NCI-H2196 (cell line): ENCODE results near the gene ZPR1.
A peak's percentile ranks its signal among the peaks of the same experiment; 100 is the strongest.

Experiments used
- DNase-seq: peaks from one replicate; lab custom pipeline; 2025; ENCODE audit not compliant: unreplicated experiment; lab: John Stamatoyannopoulos, UW

Gene ZPR1

DNA sequence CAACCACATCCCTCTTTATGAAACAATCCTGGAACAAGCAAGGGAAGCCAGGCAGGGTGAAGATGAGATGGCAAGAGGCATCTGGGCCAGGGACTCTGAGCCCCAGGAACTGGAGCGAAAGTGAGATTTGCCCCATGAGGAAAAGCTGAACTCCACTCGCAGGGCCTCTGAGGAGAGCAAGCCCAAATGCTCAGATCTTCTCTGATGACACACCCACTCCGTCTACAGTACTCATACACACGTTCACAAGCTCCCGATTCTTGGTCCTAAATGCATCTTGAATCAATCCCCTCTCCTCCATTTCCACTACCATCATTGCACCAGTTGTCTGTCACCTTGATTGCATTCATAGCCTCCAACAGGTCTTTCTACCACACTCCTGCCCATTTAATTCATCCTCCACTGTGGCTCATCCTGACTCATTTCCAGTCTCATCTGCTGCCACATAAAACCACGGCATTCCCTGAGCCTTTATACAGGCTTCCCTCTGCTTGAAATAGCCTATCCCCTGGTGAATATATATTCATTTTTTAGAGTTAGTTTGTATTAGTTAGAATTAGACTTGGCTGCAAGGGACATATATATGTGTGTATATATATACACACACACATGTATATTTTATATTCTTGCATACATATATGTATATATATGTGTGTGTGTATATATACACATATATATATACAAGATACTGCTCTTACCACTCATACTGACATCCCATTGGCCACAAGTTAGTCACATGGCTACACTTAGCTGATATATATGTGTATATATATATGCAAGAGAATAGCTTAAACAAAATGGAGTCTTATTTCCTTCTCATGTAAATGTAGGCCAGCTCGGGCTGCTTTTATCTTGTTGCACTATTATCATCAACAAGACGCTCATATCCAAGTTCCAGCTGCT is 5.3 kb upstream of the ZPR1 start:
- no peak for DNase-seq

DNA sequence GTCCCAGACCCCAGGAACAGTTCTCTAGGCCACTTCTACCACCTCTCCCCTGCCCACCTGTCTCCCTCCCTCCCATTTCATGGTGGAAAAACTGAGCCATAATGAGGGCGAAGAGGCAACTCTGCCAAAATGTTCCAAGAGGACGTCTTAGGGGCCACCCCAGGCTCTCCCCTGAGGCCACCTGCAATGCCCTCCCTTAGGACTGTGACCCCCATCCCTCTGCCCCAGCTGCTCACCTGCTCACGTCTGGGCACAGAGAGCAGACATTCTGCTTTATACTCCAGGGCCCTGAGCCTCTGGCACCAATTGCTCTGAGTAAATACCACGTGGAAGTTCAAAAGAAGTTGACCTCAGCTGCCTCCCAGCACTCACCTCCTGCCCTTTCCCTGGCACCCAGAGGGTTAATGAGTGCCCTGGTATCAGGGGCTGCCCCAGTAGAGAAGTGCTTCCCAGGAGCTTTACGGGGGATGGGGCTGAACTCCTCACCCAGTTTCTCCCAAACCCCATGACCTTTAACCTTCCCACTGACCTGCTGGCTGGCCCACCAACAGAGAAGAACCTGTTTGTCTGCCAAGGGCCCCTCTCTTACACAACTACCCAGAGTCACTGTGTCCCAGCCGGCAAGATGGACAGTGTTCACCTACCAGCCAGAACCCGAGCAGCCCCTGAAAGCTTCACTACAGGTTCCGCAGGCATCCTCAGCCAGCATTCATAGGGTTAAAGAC is 4.5 kb upstream of the ZPR1 start:
- no peak for DNase-seq

DNA sequence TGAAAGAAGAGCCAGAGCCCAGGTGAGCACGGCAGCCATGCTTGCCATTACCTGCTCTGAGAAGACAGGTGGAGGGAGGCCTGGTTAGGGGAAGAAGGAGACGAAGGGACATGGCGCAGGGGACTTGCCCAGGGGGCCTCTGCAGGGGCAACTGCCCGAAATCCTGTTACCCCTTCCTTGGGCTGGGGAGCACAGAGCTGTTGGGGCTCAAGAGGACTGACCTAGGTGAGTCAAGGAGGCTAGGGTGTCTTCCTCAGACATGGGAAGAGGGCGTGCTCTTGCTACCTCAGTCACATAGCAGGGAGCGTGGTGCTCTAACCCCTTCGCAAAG is 4.0 kb upstream of the ZPR1 start, which contains the start of gene APOA5:
APOA5 (minus strand) TSS at position 67 of the 331 bp plus-strand sequence; CDS start at position 48, 19 bp downstream.
- DNase-seq = no peak

DNA sequence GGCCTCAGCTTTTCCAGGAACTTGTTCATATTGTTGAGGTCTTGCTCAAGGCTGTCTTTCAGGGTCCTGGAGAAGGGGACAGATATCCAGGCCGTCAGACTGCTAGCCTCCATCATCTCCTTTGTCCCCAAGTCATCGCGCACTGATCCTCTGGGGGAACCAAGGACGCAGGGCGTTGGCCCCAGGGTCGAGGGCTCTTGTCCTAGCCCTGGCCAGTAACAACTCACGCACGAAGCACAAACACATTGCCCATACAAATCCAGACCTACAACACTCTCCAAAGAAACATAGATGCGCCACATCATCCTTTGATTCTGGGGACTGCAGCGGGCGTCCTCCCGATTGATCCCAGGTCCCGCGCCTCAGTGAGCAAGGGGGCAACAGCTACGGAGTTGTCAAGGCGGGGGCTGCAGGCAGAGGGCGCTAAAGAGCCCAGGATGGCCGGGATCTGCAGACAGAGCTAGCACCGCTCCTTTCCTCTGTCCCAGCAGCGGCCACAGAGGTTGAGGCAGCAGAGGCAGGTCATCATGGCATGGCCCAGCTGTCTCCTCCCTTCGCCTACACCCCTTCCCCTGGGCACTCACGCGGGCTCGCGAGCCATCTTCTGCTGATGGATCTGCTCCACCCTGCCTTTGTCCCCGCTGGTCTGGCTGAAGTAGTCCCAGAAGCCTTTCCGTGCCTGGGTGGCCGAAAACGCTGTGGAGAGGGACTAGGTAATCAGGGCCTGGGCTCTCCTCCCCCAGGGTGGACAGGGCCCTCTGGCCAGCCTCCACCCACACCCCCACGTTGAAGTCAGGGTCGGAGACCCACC is 3.4 kb upstream of the ZPR1 start:
- DNase-seq = peak; percentile 61

DNA sequence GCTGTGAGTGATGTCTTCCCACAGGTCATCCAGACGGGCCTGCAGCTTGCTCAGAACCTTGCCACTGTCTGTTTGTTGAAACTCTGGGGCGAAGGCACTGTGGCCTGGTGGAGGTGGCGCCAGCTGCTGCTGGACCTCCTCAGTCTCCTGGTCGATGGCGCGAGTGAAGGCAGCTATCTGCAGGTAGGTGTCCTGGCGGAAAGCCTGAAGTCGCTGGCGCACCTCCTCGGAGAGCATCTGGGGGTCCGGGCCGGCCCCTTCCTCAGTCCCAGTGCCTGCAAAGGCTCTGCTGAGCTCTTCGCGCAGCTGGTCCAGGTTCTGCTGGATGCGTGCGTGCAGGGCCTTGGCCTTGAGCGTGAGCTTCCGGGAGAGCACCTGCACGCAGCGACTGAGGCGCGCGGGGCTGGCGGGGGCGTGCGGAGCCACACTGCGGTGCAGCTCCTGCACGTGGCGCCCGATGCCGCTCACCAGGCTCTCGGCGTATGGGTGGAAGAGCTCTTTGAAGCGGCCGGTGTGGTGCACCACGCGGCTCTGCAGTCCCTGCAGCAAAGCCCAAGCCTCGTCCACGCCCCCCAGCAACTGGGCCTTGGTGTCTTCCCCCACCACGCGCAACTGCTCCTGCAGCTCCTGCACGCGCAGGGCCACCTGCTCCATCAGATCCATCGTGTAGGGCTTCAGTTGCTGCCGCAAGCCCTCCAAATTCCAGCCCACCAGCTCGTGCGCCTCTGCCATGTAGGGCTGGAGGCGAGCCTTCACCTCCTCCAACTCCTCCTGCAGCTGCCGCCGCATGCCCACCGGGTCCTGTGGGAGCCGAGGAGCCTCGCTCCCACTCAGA is 2.6 kb upstream of the ZPR1 start:
- no peak for DNase-seq

DNA sequence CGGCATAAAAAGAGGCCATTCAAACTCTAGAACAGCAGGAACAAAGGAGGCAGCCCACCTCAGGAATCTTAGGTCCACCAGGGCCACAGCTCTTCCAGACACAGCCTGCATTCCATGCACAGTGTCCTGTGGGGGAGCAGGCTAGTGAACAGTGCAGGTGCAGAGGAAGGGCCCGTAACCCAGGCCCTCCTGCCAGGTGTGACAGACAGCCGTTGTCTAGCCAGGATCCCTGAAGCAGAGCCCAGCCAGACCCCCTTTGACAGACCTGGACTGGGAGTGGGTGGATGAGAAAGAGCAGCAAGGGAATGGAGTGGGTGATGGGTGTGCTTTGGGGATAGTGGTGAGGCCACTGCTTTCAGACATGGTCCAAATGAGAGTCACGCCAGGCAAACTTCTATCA is 1.2 kb upstream of the ZPR1 start:
- DNase-seq = no peak

DNA sequence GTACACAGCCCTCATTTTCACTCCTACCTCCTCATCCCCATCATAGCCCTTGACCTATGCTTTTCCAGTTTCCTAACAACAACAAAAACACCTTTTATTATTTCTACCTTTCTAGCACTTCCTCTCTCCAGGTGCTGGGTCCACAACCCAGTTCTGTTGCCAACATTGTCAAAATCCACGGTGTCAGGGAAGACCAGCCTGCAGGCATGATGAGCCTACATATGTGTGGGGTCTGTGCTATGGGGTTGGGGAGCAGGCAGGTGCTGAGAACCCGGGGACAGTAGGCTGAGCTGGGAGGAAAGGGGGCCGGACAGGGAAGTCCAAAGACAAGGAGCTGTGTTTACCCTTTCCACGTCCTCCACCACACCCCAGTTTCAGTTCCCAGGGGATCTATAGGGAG is 711 bp upstream of the ZPR1 start:
- no peak for DNase-seq

DNA sequence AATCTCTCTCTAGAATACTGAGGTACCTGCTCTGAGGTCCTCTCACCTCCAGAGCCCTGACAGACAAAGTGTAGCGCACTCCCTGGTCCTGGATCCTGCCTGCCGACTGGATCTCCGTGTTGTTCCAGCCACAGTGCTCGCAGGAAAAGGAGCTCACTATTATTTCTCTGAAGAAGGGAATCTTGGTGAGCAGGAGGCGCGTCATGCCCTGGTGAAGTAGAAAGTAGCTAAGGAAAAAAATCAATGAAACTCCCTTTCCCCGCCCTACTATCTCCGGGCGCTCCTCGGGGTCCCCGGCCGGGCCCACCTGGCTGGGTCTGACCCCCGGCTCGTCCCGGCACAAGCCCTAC is 412 bp downstream of the ZPR1 start:
- no peak for DNase-seq

DNA sequence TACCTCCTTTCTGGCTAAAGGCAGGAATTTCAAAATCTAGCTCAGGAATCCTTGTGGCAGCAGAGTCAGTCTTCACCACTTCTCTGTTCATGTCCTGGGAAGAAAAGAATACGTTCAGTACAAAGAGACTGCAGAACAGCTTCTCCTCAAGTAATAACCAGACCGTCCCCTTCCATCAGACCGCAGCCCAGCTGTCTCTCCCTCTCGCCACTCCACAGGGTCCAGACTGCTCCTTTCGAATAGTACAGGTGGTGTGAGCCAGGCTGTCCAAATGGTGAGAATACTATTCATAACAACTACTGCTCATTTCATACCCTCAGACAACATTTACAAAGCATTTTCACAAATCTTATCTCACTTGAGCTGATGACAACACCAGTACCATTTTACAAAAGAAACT is 857 bp downstream of the ZPR1 start:
- no peak for DNase-seq

DNA sequence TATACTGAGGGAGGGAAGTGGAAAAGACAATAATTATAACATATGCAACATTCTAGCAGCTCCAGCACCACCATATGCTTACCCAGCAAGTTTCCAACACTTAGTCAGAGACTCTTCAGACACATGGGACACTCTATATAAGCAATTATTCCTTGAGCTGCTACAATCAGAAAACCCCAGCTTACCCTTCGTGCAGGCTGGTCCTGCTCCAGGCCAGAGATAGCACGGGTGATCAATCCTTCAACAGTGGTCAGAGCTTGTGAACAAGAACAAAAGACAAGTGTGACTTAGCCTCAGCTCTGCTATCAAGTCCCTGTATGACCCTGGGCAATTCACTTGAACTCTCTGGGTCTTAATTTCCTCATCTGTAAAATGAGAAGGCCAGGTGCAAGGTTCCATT is 1.5 kb downstream of the ZPR1 start:
- DNase-seq = no peak

DNA sequence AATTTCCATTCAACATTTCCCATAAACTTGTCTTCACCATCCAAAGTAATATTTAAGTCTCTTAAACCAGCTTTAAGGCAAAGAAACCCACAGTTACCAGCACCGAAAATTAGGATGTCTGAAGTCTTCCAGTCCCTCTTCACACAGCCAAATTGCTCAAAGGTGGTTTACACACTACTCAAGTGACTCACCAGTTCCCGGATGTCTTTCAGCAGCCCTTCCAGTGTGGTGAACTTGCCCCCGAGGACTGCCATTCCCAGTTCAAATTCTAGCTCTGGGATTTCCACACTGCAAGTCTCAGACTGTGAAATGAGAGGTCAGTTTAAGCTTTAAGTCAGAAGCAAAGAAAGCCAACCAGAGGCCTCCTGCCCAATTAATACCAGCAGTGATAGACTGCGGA is 5.1 kb downstream of the ZPR1 start:
- DNase-seq = no peak

DNA sequence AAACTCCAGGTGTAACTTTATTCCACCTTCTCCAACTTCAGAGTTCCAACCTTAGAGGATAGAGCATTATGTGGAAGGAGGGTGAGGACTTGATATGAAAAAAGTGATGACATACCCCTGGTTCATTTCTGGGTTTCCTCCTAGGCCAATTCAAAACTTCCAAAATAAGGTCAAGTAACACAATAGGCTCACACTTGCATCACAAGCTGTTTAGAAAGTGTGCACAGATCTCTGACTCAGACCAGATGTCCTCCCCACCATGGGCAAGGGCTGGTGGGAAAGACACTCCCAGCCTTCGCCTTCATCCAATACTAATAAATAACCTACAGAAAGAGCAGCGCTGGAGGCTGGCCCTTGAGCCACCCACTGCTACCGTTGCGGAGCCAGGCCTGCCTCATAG is 9.3 kb downstream of the ZPR1 start:
- no peak for DNase-seq

DNA sequence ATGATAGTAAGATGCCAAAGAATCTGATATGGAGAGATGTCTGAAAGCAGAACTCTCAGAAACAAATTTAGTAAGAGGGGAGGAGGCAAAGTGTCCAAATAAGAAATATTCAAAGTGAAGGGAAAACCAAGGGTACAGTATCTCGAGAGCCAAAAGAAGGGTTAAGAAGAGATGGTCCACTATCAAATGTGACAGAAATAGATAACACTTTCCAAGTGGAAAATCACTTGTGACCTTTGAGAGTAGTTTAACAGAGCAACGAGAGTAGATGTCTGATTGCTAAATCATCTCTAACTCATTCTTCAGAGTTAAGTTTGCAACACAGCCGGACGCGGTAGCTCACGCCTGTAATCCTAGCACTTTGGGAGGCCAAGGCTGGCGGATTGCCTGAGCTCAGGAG is 10.8 kb downstream of the ZPR1 start:
- DNase-seq = no peak

DNA sequence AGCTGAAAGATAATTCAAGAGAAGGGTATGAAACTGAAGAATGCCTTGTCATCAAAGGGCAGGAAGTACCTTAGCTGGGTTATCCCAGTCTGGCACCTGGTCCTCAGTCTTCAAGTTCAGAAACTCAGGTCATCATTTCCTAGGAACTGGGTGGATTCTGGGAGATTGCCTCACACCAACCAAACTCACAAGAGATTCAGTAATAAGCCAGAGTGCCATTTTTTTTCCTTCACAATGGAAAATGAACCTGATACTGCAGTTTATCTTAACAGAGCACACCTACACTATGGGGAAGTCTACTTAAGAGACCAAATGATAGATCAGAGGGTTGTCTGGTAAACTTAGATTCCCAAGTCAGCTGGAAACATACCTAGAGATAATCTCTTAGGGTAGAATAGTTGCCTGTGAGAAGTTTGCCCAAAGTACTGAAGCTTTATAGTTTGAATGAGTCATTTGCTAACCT is 11.3 kb downstream of the ZPR1 start:
- no peak for DNase-seq

DNA sequence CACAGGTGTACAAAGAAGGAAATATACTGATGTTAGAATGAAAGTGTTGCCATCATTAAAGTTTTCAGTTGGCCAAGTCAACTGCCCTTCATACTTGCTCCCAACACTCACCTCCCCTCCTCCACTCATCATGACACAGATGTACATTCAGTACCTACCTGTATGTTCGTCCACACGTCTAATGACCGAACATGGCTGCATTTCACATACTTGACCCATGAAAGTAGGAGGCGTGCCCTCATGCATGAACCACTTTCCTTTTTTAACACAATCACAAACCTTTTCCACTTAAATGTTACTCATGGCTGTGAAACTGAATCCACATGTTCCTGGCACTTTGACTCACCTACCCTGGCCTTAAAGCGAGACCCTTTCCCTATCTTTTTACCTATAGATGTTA is 11.8 kb downstream of the ZPR1 start:
- DNase-seq = no peak

DNA sequence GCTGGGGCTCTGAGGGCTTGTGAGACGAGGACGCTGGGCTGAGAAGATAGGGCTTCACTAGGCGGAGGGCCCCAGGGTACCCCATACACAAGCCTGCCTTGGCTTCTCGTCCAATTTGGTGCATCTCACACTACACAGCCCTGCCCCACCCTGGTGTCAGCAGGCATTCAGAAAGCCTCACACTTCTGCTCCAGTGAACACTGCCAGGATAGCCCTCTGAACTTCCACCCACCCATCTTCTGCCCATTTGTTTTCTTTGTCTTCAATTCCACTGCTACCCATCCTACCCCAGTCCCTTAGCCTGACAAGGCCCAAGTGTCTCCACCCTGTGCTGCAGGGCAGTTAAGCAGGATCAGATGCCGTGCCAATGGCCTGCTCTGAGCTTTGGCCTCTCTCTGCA is 13.2 kb downstream of the ZPR1 start:
- no peak for DNase-seq

DNA sequence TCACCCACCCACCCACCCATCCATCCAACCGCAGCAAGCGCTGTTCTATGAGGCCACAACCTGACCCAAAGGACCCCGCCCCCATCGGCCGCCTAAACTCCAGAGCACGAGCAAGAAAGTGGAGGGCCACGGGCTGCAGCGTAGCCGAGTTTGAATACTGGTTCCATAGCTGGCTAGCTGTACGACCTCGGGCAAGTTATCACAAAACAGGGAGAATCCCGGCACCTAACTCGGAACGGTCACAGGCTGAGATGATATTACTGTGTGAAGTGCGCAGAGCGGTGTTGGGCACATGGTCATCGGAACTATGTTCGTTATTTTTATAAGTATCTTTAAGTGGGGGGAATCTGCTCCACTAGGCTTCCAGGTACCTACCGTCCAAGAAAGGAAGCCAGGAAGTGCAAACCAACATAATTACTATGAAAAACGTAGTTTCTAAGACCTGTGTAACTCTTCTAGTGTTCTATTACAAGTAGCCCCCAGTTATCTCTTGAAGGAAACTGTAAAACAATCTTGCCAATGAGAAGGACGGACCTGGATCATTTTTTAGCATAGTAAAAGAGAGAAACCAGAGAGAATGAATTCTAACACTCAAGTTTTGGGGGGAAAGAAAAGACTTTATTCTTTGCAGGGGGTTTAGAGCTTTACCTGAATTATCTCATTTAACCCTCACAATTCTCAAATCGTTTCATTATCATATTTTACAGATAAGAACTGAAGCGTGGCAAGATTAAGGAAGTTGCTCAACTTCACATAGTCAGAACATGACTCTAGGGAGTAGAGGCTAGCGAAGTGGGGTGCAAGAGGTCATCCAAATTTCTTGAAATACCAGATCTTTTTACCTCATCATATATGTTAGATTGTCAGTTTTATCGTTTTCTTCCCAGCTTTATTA is 14.4 kb downstream of the ZPR1 start:
- no peak for DNase-seq

DNA sequence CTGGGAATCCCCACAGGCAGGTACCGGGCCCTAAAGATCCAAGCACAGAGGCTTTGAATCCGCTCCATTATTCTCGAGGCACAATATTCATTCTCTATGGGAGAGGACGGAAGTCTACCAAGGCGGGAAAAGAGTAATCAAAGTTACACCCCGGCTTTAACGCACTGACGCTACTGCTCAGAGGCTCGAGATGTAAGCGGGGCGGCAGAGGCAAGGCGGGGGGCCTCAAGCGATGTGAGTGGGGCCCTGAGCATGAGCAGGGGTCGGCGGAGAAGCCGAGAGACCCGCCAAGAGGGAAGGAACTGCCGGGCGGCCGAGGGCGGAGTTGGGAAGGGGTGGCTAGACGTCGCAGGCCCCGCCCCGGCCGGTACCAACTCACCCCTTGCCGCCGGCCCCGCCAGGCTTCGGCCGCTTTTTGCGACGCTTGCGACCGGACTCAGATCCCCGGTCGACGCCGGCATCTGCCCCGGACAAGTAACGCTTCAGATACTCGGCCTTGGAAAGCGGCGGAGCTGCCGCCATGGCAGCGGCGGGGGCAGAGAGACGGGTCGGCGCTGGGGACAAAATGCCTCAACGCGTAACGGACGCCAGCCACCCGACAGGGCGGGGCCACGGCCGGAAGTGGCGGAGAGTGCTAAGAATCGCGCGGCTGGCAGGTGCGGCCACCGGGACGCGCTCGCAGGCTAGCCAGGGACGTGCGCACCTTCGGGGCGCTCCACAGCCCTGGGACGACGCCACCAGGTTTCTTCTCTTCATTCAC is 15.2 kb downstream of the ZPR1 start, which contains the start of gene BUD13:
BUD13 (minus strand) TSS at position 545 of the 760 bp plus-strand sequence; CDS start at position 522, 23 bp downstream.
- peak; percentile 91 for DNase-seq

DNA sequence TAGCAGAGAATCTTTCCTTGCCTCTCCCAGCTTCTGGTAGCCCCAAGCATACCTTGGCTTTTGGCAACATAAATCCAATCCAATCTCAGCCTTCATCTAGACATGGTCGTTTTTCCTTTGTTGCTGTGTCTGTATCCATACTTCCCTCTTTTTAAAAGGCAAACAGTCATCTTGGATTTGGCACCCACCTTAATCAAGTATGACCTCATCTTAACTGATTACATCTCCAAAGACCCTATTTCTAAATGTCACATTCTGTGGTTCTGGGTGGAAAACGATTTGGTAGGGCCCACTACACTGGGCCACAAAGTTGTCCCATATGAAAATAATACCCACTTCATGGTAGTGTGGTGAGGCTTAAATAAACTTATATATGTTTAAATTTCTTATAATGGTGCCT is 15.9 kb downstream of the ZPR1 start:
- no peak for DNase-seq
